Measurements from ENCODE around the gene PLK3. TPM values are rescaled to one million over a fixed set of nuclear protein-coding genes. Genes with fewer than 3 reads are reported as not detected.
A peak's percentile ranks its signal among the peaks of the same experiment; 100 is the strongest.

Gene PLK3
- total and polyA plus RNA-seq, 9 of the 15 experiments (the other 6 are each of a cell fraction or from before 2014, with no cell fraction given) = 0.52 to 22.7 (median 11.0) TPM

DNA sequence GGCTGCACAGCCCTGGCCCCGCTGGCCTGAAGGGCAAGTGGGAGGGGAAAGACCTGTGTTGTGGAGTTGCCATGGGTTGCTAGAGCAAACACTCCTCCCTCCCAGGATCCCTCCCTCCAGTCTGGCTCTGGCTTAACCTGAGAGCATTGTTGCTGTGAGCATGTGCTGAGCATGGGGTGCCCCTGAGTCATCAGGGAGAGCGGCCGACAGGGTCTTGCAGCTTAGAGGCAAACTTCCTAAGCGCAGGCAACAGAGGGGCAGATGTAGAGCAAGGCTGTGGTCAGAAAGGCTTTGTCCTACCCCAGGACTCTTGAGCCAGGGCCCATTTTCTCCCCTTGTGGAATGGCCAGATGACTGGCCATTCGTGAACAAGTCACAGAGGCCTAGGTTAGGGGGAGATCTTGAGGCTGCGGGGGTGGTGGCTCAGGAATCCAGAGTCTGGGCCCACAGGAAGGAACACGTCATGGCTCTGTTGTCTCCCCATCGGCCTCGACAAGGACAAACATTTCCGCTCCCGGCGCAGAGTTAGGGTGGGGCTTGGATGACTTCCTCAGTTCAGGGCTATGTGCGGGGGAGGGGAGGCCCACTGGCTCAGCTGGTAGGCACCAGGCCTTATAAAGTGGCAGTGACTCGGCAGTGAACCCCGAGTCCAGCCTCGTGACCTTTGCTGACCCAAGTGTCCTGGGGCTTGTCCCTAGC is 7.3 kb downstream of the PLK3 start (continued):
- TF ChIP-seq, protein P1, sequence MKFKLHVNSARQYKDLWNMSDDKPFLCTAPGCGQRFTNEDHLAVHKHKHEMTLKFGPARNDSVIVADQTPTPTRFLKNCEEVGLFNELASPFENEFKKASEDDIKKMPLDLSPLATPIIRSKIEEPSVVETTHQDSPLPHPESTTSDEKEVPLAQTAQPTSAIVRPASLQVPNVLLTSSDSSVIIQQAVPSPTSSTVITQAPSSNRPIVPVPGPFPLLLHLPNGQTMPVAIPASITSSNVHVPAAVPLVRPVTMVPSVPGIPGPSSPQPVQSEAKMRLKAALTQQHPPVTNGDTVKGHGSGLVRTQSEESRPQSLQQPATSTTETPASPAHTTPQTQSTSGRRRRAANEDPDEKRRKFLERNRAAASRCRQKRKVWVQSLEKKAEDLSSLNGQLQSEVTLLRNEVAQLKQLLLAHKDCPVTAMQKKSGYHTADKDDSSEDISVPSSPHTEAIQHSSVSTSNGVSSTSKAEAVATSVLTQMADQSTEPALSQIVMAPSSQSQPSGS (CRISPR knock-in tag; IDR thresholded peaks at IDR 0.05) = no peak
- TF ChIP-seq, protein P2, sequence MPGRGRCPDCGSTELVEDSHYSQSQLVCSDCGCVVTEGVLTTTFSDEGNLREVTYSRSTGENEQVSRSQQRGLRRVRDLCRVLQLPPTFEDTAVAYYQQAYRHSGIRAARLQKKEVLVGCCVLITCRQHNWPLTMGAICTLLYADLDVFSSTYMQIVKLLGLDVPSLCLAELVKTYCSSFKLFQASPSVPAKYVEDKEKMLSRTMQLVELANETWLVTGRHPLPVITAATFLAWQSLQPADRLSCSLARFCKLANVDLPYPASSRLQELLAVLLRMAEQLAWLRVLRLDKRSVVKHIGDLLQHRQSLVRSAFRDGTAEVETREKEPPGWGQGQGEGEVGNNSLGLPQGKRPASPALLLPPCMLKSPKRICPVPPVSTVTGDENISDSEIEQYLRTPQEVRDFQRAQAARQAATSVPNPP (IDR thresholded peaks at IDR 0.05; ENCODE audit: borderline replicate concordance, insufficient read depth, insufficient read length) = no peak
- TF ChIP-seq, protein P3, sequence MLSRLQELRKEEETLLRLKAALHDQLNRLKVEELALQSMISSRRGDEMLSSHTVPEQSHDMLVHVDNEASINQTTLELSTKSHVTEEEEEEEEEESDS (CRISPR knock-in tag; IDR thresholded peaks at IDR 0.05) = no peak
- TF ChIP-seq ZNF140 (CRISPR knock-in tag; IDR thresholded peaks at IDR 0.05) (no peak), HMG20A (CRISPR knock-in tag; conservative IDR thresholded peaks at IDR 0.05) (no peak), SIRT6 (IDR thresholded peaks at IDR 0.05; ENCODE audit: low read depth, low read length) (no peak), POLR3A (IDR thresholded peaks at IDR 0.05; ENCODE audit: borderline replicate concordance, extremely low read depth, insufficient read depth, insufficient read length) (no peak), ZNF785 (CRISPR knock-in tag; IDR thresholded peaks at IDR 0.05) (no peak), ZNF316 (IDR thresholded peaks at IDR 0.05) (no peak; the same call in none of the 2 replicates), CHD4 (IDR thresholded peaks at IDR 0.05; ENCODE audit: insufficient read depth, insufficient replicate concordance, low read depth, low read length, poor library complexity, severe bottlenecking) (no peak), CBFA2T2 (conservative IDR thresholded peaks at IDR 0.05) (no peak), ZNF174 (CRISPR knock-in tag; IDR thresholded peaks at IDR 0.05) (no peak; the same call in 1 of the 2 replicates), SAP30 (IDR thresholded peaks at IDR 0.05; ENCODE audit: borderline replicate concordance, insufficient read depth, low read depth, low read length, poor library complexity, severe bottlenecking) (no peak), NEUROD1 (IDR thresholded peaks at IDR 0.05; ENCODE audit: borderline replicate concordance, low read depth, low read length, partially characterized antibody) (peak; percentile 91), ARHGAP35 (IDR thresholded peaks at IDR 0.05; ENCODE audit: partially characterized antibody) (no peak)
- TF ChIP-seq, protein P4, sequence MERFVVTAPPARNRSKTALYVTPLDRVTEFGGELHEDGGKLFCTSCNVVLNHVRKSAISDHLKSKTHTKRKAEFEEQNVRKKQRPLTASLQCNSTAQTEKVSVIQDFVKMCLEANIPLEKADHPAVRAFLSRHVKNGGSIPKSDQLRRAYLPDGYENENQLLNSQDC (CRISPR knock-in tag; IDR thresholded peaks at IDR 0.05) = no peak
- TF ChIP-seq, protein P5, sequence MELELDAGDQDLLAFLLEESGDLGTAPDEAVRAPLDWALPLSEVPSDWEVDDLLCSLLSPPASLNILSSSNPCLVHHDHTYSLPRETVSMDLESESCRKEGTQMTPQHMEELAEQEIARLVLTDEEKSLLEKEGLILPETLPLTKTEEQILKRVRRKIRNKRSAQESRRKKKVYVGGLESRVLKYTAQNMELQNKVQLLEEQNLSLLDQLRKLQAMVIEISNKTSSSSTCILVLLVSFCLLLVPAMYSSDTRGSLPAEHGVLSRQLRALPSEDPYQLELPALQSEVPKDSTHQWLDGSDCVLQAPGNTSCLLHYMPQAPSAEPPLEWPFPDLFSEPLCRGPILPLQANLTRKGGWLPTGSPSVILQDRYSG (tag; conservative IDR thresholded peaks at IDR 0.05; ENCODE audit: low read depth) = peak; percentile 97
- TF ChIP-seq, protein P6, sequence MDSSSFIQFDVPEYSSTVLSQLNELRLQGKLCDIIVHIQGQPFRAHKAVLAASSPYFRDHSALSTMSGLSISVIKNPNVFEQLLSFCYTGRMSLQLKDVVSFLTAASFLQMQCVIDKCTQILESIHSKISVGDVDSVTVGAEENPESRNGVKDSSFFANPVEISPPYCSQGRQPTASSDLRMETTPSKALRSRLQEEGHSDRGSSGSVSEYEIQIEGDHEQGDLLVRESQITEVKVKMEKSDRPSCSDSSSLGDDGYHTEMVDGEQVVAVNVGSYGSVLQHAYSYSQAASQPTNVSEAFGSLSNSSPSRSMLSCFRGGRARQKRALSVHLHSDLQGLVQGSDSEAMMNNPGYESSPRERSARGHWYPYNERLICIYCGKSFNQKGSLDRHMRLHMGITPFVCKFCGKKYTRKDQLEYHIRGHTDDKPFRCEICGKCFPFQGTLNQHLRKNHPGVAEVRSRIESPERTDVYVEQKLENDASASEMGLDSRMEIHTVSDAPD (CRISPR knock-in tag; IDR thresholded peaks at IDR 0.05) = peak; percentile 74
- TF ChIP-seq, protein P7, sequence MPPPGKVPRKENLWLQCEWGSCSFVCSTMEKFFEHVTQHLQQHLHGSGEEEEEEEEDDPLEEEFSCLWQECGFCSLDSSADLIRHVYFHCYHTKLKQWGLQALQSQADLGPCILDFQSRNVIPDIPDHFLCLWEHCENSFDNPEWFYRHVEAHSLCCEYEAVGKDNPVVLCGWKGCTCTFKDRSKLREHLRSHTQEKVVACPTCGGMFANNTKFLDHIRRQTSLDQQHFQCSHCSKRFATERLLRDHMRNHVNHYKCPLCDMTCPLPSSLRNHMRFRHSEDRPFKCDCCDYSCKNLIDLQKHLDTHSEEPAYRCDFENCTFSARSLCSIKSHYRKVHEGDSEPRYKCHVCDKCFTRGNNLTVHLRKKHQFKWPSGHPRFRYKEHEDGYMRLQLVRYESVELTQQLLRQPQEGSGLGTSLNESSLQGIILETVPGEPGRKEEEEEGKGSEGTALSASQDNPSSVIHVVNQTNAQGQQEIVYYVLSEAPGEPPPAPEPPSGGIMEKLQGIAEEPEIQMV (tag; conservative IDR thresholded peaks at IDR 0.05; ENCODE audit: low read depth) = peak; percentile 68; the same call in 1 of the 2 replicates
